Transverse colon (tissue), 4 donors: ENCODE data around the gene CACNA2D1. TPM values are rescaled to one million over a fixed set of nuclear protein-coding genes. Genes with fewer than 3 reads are reported as not detected.

Experiments used
- DNase-seq: peaks from one replicate; pipeline ENCODE4 v3.0.0-alpha.2; 2019
- H3K27ac ChIP-seq, 4 donors: fragments of 200-600 bp; sonication (generic); 2 replicates each; pipeline ENCODE4 v1.5.1; 2016 to 2018; ENCODE audit warnings: inconsistent platforms in 4 of 4
- H3K27me3 ChIP-seq: fragments of 200-600 bp; sonication (generic); 2 replicates; pipeline ENCODE4 v1.5.1; 2017; ENCODE audit warnings: inconsistent platforms
- H3K36me3 ChIP-seq, 4 donors: fragments of 200-600 bp; sonication (generic); 2 replicates each; pipeline ENCODE4 v1.5.1; 2017 to 2019; ENCODE audit warnings: inconsistent platforms in 4 of 4
- H3K4me1 ChIP-seq, 4 donors: fragments of 200-600 bp; sonication (generic); 2 replicates each; pipeline ENCODE4 v1.5.1; 2017 to 2020; ENCODE audit warnings: inconsistent platforms in 4 of 4
- H3K4me3 ChIP-seq, 4 donors: fragments of 200-600 bp; sonication (generic); 1 replicate in 1 of 4; 2 replicates in 3 of 4; pipeline versions ENCODE4 v1.5.1 to v1.6.1; 2017 to 2019; ENCODE audit warnings: inconsistent platforms in 4 of 4
- H3K9me3 ChIP-seq, 2 donors: fragments of 200-600 bp; sonication (generic); 2 replicates each; pipeline ENCODE4 v1.5.1; 2017 to 2019; ENCODE audit warnings: inconsistent platforms in 2 of 2
- EP300 ChIP-seq: sonication (generic); formaldehyde crosslinking; IDR thresholded peaks from one replicate; pipeline ENCODE4 v1.6.1; 2017; ENCODE audit warnings: antibody characterized with exemption, low read depth
- POLR2A ChIP-seq: fragments of 450-650 bp; IDR thresholded peaks from one replicate; pipeline ENCODE4 v1.6.1; 2016; ENCODE audit warnings: antibody characterized with exemption, mild to moderate bottlenecking, moderate library complexity
- POLR2AphosphoS5 ChIP-seq, 3 donors: sonication (generic); formaldehyde crosslinking; IDR thresholded peaks; one replicate each; pipeline ENCODE4 v1.6.1; 2016; ENCODE audit warnings: antibody characterized with exemption in 3 of 3
- WGBS, 2 donors: methylation state at CpG; one replicate each; pipeline ENCODE4 v1.1.5; 2018; ENCODE audit warnings: low coverage in 1 of 2; 5-methylcytosine and 5-hydroxymethylcytosine counted together
- in situ Hi-C, 4 donors: fragments of 200-750 bp; cut with MboI; loops; one replicate each; pipeline versions ENCODE4 v1.15.0 to v1.15.1; 2017; ENCODE audit warnings: low sequenced_read_pairs in 3 of 4, low pct_ligation_motif_present in 1 of 4, low pct_unique_long_range_greater_than_20kb in 1 of 4
- intact Hi-C: fragments of 100-400 bp; cut with DNase I; formaldehyde crosslinking; loops from one replicate; pipeline ENCODE4 v1.15.1; 2023; ENCODE audit warnings: low total_unique reads
- total RNA-seq, 4 donors: library from RNA; depleted of rRNA; stranded (reverse); fragments of >200 nt; gene quantifications; one replicate each; pipeline ENCODE4 v1.1.0, GENCODE V29; 2016
- TF ChIP-seq, protein P1 (sequence below), 5 experiments: fragments of 200-600 bp in 3 of 5; fragments of 450-650 bp in 2 of 5; sonication (generic) in 3 of 5; IDR thresholded peaks; 1 replicate in 2 of 5; 2 replicates in 3 of 5; pipeline ENCODE4 v1.5.1; 2016 to 2017; ENCODE audit warnings: antibody characterized with exemption in 5 of 5, inconsistent platforms in 3 of 5, mild to moderate bottlenecking in 2 of 5, moderate library complexity in 1 of 5

The CACNA2D1 gene
- total RNA-seq, 4 donors from 2014 or later: 11.0 to 126 (median 22.9) TPM

DNA sequence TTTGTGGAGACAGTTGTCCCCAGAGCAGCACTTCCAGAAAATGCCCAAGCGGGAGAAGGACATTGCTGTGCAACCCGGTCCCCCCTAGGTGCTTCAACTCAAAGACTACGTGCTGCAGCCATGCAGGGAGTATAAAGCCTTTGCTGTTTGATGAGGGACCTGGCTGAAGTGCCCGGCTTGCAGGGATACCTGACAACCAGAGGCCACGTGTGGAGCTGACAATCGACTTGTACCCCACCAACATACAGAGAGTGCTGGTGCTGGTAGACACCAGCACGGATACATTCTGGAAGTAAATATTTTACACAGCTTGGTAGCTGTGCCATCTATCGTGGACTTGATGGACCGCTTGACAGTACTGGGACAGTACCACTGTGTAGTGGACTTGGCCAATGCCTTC is 240.6 kb downstream of the CACNA2D1 start:
- intact Hi-C loops (no loop called here), in situ Hi-C loops (no loop called here)
- no peak for DNase-seq
- WGBS, 2 donors: 80 to 94% methylated on average over 3 to 9 of the region's 9 CpGs
- H3K36me3 ChIP-seq: no peaks in the 10 kb centered on the region
- H3K4me1 ChIP-seq: no peaks in the 10 kb centered on the region
- TF ChIP-seq, protein P1, sequence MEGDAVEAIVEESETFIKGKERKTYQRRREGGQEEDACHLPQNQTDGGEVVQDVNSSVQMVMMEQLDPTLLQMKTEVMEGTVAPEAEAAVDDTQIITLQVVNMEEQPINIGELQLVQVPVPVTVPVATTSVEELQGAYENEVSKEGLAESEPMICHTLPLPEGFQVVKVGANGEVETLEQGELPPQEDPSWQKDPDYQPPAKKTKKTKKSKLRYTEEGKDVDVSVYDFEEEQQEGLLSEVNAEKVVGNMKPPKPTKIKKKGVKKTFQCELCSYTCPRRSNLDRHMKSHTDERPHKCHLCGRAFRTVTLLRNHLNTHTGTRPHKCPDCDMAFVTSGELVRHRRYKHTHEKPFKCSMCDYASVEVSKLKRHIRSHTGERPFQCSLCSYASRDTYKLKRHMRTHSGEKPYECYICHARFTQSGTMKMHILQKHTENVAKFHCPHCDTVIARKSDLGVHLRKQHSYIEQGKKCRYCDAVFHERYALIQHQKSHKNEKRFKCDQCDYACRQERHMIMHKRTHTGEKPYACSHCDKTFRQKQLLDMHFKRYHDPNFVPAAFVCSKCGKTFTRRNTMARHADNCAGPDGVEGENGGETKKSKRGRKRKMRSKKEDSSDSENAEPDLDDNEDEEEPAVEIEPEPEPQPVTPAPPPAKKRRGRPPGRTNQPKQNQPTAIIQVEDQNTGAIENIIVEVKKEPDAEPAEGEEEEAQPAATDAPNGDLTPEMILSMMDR (IDR thresholded peaks at IDR 0.05): no peak
- TF ChIP-seq POLR2A (no peak), POLR2AphosphoS5 (IDR thresholded peaks at IDR 0.05) (no peak), EP300 (no peak)
- H3K4me3 ChIP-seq: no peak overlapping the region
- no peaks in the 10 kb centered on the region for H3K9me3 ChIP-seq
- no peaks in the 10 kb centered on the region for H3K27me3 ChIP-seq
- no peak overlapping the region for H3K27ac ChIP-seq

DNA sequence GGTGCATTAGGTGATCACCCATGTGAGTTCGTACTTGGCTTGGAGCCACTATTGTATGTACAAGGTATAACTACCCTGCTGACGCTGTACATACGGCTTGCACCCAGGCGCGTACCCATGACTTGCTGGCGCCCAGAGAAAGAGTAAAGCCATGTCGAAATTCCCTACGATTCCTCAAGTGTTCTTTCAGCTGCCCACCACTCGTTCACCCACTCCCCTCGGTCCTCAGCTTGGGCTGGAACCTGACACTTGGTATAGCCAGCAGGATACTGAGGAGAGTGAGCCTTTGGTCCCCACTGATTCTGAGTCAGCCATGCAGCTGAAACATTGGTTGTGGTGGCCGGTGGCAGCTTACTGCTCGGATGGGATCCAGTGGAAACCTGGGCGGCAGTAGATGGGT is 241.5 kb downstream of the CACNA2D1 start:
- intact Hi-C loops (no loop called here), in situ Hi-C loops (no loop called here)
- H3K27ac ChIP-seq: no peak overlapping the region
- 87% methylated on average over 13 of the region's 13 CpGs; no CpG with 5 or more reads in 1 of the 2 donors for WGBS, 2 donors
- no peaks in the 10 kb centered on the region for H3K36me3 ChIP-seq
- DNase-seq: no peak
- TF ChIP-seq, protein P1 (IDR thresholded peaks at IDR 0.05): no peak
- TF ChIP-seq EP300: no peak
- no peak overlapping the region for H3K4me3 ChIP-seq
- H3K9me3 ChIP-seq: no peaks in the 10 kb centered on the region
- H3K4me1 ChIP-seq: no peaks in the 10 kb centered on the region
- no peaks in the 10 kb centered on the region for H3K27me3 ChIP-seq

DNA sequence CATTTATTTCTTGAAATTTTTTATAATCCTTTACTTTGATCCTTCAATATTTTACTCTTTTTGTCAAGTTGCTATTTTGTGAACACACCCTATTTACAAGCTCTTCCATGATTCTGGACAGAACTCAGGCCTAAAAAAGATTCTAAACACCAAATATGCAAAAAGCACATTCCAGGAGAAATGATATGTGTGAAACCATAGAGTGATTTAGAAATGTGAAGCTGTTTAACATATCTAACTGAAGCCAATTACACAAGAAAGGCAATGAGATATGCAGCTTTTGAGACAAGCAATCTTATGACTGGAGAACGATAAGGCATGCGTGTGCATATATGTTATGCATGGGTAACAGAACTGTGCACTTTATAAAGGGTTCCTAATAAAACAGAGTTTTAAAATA is 243.0 kb downstream of the CACNA2D1 start:
- WGBS, 2 donors: 89 to 95% methylated on average over 2 of the region's 2 CpGs

DNA sequence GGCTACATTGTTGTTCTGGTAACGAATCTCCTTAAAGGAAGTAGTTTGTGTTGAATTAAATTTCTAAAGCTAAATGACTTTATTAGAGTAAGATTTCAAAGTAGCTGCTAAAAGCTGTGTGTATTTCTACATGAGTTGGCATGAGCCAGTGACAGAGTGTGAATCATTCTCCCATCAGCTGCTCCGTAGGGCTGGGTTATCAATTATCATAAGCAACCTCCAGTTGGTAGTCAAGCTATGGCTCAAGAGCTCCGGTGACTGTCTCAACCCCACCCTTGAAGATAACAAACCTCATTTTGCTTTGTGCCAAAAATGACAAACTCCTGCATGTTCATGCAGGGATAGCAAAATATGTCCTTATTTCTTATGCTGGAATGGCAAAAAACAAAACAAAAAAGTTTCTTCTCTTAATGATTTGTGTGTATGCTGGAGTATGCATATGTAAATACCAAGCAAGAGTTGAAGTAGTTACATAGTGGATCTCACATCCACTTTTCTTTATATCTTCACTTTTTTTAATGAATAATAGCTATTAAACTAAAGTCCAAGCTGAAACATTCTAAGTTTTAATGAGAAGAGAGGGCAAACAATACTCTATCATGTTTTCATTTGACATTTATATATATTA is 249.4 kb downstream of the CACNA2D1 start:
- Histone ChIP-seq H3K4me1 (no peaks in the 10 kb centered on the region), H3K36me3 (no peaks in the 10 kb centered on the region), H3K4me3 (no peak overlapping the region), H3K27me3 (no peaks in the 10 kb centered on the region), H3K27ac (no peak overlapping the region), H3K9me3 (no peaks in the 10 kb centered on the region)
- DNase-seq: no peak
- TF ChIP-seq, protein P1 (IDR thresholded peaks at IDR 0.05): no peak
- no peak for TF ChIP-seq POLR2AphosphoS5 (IDR thresholded peaks at IDR 0.05)
- TF ChIP-seq POLR2A: no peak
- TF ChIP-seq EP300: no peak
- in situ Hi-C loops (no loop called here), intact Hi-C loops (no loop called here)
- WGBS, 2 donors: 40 to 50% methylated on average over 2 to 3 of the region's 3 CpGs

More for the DNA sequence above, 243.0 kb downstream of the CACNA2D1 start:
- TF ChIP-seq, protein P1 (IDR thresholded peaks at IDR 0.05): no peak
- TF ChIP-seq EP300 (no peak), POLR2A (no peak), POLR2AphosphoS5 (IDR thresholded peaks at IDR 0.05) (no peak)
- H3K27ac ChIP-seq: no peak overlapping the region
- H3K36me3 ChIP-seq: no peaks in the 10 kb centered on the region
- H3K4me1 ChIP-seq: no peaks in the 10 kb centered on the region
- no peaks in the 10 kb centered on the region for H3K27me3 ChIP-seq
- H3K9me3 ChIP-seq: no peaks in the 10 kb centered on the region
- intact Hi-C loops (no loop called here), in situ Hi-C loops (no loop called here)
- H3K4me3 ChIP-seq: no peak overlapping the region
- DNase-seq: no peak
